ENCODE results near the gene BORCS5.

The BORCS5 gene

GRCh38 chr12:12505544-12506495 is 148.9 kb downstream of the BORCS5 start:
- peak; percentile 75 for DNase-seq (ENCODE audit: low spot score)
- TF ChIP-seq CTCF (IDR thresholded peaks at IDR 0.05; ENCODE audit: extremely low read depth, insufficient read depth, missing control alignments): no peak
- in situ Hi-C loops (cut with MboI; ENCODE audit: low pct_unique_long_range_greater_than_20kb, low sequenced_read_pairs, unreplicated experiment): no loop called here

GRCh38 chr12:12506496-12506890 is 149.6 kb downstream of the BORCS5 start:
- no peak for DNase-seq (ENCODE audit: low spot score)
- TF ChIP-seq CTCF (IDR thresholded peaks at IDR 0.05; ENCODE audit: extremely low read depth, insufficient read depth, missing control alignments): no peak
- in situ Hi-C loops (cut with MboI; ENCODE audit: low pct_unique_long_range_greater_than_20kb, low sequenced_read_pairs, unreplicated experiment): no loop called here

GRCh38 chr12:12507121-12507520 is 150.2 kb downstream of the BORCS5 start:
- no peak for TF ChIP-seq CTCF (IDR thresholded peaks at IDR 0.05; ENCODE audit: extremely low read depth, insufficient read depth, missing control alignments)
- in situ Hi-C loops (cut with MboI; ENCODE audit: low pct_unique_long_range_greater_than_20kb, low sequenced_read_pairs, unreplicated experiment): no loop called here
- no peak for DNase-seq (ENCODE audit: low spot score)

GRCh38 chr12:12508612-12509011 is 151.7 kb downstream of the BORCS5 start:
- no peak for DNase-seq (ENCODE audit: low spot score)
- in situ Hi-C loops (cut with MboI; ENCODE audit: low pct_unique_long_range_greater_than_20kb, low sequenced_read_pairs, unreplicated experiment): no loop called here
- no peak for TF ChIP-seq CTCF (IDR thresholded peaks at IDR 0.05; ENCODE audit: extremely low read depth, insufficient read depth, missing control alignments)

- in situ Hi-C loops (cut with MboI; ENCODE audit: low pct_unique_long_range_greater_than_20kb, low sequenced_read_pairs, unreplicated experiment): no loop called here
- no peak for TF ChIP-seq CTCF (IDR thresholded peaks at IDR 0.05; ENCODE audit: extremely low read depth, insufficient read depth, missing control alignments)
These were observed 153.3 kb downstream of the BORCS5 start for GRCh38 chr12:12510141-12510540.

GRCh38 chr12:12510551-12510950 is 153.7 kb downstream of the BORCS5 start:
- DNase-seq (ENCODE audit: low spot score): no peak
- TF ChIP-seq CTCF (IDR thresholded peaks at IDR 0.05; ENCODE audit: extremely low read depth, insufficient read depth, missing control alignments): no peak
- in situ Hi-C loops (cut with MboI; ENCODE audit: low pct_unique_long_range_greater_than_20kb, low sequenced_read_pairs, unreplicated experiment): no loop called here

More at GRCh38 chr12:12510141-12510540, 153.3 kb downstream of the BORCS5 start:
- DNase-seq (ENCODE audit: low spot score): no peak

Measured in GM13977 (cell line).